Tibial nerve (tissue), 4 donors: ENCODE data around the gene CCNL1. TPM values are rescaled to one million over a fixed set of nuclear protein-coding genes. Genes with fewer than 3 reads are reported as not detected.

ENCODE experiments used
- DNase-seq, 2 donors: peaks; one replicate each; pipeline ENCODE4 v3.0.0-alpha.2; 2019; ENCODE audit warnings: low spot score in 2 of 2
- H3K27ac ChIP-seq, 4 donors: fragments of 200-600 bp; sonication (generic) in 3 of 4; one replicate each; pipeline ENCODE4 v1.5.1; 2017 to 2019; ENCODE audit warnings: mild to moderate bottlenecking in 1 of 4
- H3K27me3 ChIP-seq, 2 donors: fragments of 200-600 bp; sonication (generic) in 1 of 2; one replicate each; pipeline versions ENCODE4 v1.5.1 to v1.6.0; 2017 to 2019
- H3K36me3 ChIP-seq, 3 donors: fragments of 200-600 bp; sonication (generic); one replicate each; pipeline ENCODE4 v1.5.1; 2018 to 2019
- H3K4me1 ChIP-seq, 4 donors: fragments of 200-600 bp; sonication (generic) in 3 of 4; one replicate each; pipeline ENCODE4 v1.5.1; 2017 to 2019
- H3K4me3 ChIP-seq, 4 donors: fragments of 200-600 bp; sonication (generic) in 3 of 4; one replicate each; pipeline ENCODE4 v1.5.1; 2017 to 2019; ENCODE audit warnings: mild to moderate bottlenecking in 1 of 4, moderate library complexity in 1 of 4
- H3K9me3 ChIP-seq, 4 donors: fragments of 200-600 bp; sonication (generic) in 3 of 4; one replicate each; pipeline ENCODE4 v1.5.1; 2017 to 2019
- CTCF ChIP-seq, 5 experiments: fragments of 200-600 bp in 3 of 5; fragments of 450-650 bp in 2 of 5; sonication (generic) in 3 of 5; IDR thresholded peaks; one replicate each; pipeline ENCODE4 v1.5.1; 2016 to 2019; ENCODE audit warnings: antibody characterized with exemption in 5 of 5, mild to moderate bottlenecking in 3 of 5, moderate library complexity in 2 of 5
- EP300 ChIP-seq, 2 donors: sonication (generic); formaldehyde crosslinking; IDR thresholded peaks; one replicate each; pipeline ENCODE4 v1.6.1; 2017; ENCODE audit warnings: antibody characterized with exemption in 2 of 2, mild to moderate bottlenecking in 1 of 2
- POLR2A ChIP-seq, 2 donors: fragments of 450-650 bp; IDR thresholded peaks; one replicate each; pipeline ENCODE4 v1.6.1; 2017; ENCODE audit warnings: antibody characterized with exemption in 2 of 2, mild to moderate bottlenecking in 2 of 2, moderate library complexity in 2 of 2
- WGBS, 2 donors: methylation state at CpG; one replicate each; pipeline ENCODE4 v1.1.5; 2018; 5-methylcytosine and 5-hydroxymethylcytosine counted together
- total RNA-seq, 4 donors: library from RNA; depleted of rRNA; stranded (reverse); fragments of >200 nt; gene quantifications; one replicate each; pipeline ENCODE4 v1.1.0, GENCODE V29; 2016

CCNL1 gene
- total RNA-seq, 4 donors from 2014 or later, result 176 to 239 (median 239) TPM

- no peak overlapping the region for H3K4me3 ChIP-seq
- no peaks in the 10 kb centered on the region for H3K9me3 ChIP-seq
- no peaks in the 10 kb centered on the region for H3K36me3 ChIP-seq
- TF ChIP-seq CTCF (IDR thresholded peaks at IDR 0.05), result no peak
- TF ChIP-seq POLR2A (IDR thresholded peaks at IDR 0.05), result no peak
- no peak for TF ChIP-seq EP300 (IDR thresholded peaks at IDR 0.05)
- no peak for DNase-seq
- WGBS, 2 donors, result 96 to 100% methylated on average over 1 of the region's 1 CpG
- peaks cover 0 to 42% (median 29%) of the 10 kb centered on the region in 4 donors for H3K4me1 ChIP-seq
- peak overlapping the region in 2 of 4 donors; percentile 39 to 90 for H3K27ac ChIP-seq
- no peaks in the 10 kb centered on the region for H3K27me3 ChIP-seq
These were observed 33.6 kb downstream of the CCNL1 start for GRCh38 chr3:157126365-157126764.

GRCh38 chr3:157125101-157125500 is 34.8 kb downstream of the CCNL1 start:
- TF ChIP-seq CTCF (IDR thresholded peaks at IDR 0.05) (no peak), EP300 (IDR thresholded peaks at IDR 0.05) (no peak), POLR2A (IDR thresholded peaks at IDR 0.05) (no peak)
- peaks cover 0 to under 1% of the 10 kb centered on the region in 2 donors for H3K27me3 ChIP-seq
- no peaks in the 10 kb centered on the region for H3K36me3 ChIP-seq
- H3K27ac ChIP-seq, result peak overlapping the region in 2 of 4 donors; percentile 8 to 90
- peaks cover 0 to 35% (median 17%) of the 10 kb centered on the region in 4 donors for H3K4me1 ChIP-seq
- H3K9me3 ChIP-seq, result no peaks in the 10 kb centered on the region
- no peak overlapping the region for H3K4me3 ChIP-seq
- DNase-seq, result no peak

GRCh38 chr3:157123621-157124020 is 36.3 kb downstream of the CCNL1 start:
- Histone ChIP-seq H3K9me3 (no peaks in the 10 kb centered on the region), H3K36me3 (no peaks in the 10 kb centered on the region), H3K4me1 (peaks cover 0 to 23% (median 8%) of the 10 kb centered on the region in 4 donors), H3K27ac (no peak overlapping the region), H3K4me3 (no peak overlapping the region), H3K27me3 (peaks cover 0 to 3% of the 10 kb centered on the region in 2 donors)
- no peak for TF ChIP-seq EP300 (IDR thresholded peaks at IDR 0.05)
- TF ChIP-seq CTCF (IDR thresholded peaks at IDR 0.05), result no peak
- no peak for TF ChIP-seq POLR2A (IDR thresholded peaks at IDR 0.05)
- no peak for DNase-seq

GRCh38 chr3:157122832-157123427 is 37.0 kb downstream of the CCNL1 start:
- no peak for DNase-seq
- 77 to 79% methylated on average over 3 of the region's 3 CpGs for WGBS, 2 donors
- H3K27me3 ChIP-seq, result peaks cover 0 to 3% of the 10 kb centered on the region in 2 donors
- no peaks in the 10 kb centered on the region for H3K36me3 ChIP-seq
- H3K9me3 ChIP-seq, result no peaks in the 10 kb centered on the region
- H3K4me1 ChIP-seq, result peaks cover 0 to 16% (median 2%) of the 10 kb centered on the region in 4 donors
- TF ChIP-seq POLR2A (IDR thresholded peaks at IDR 0.05) (no peak), EP300 (IDR thresholded peaks at IDR 0.05) (no peak), CTCF (IDR thresholded peaks at IDR 0.05) (no peak)
- H3K27ac ChIP-seq, result no peak overlapping the region
- H3K4me3 ChIP-seq, result no peak overlapping the region

GRCh38 chr3:157122116-157122515 is 37.8 kb downstream of the CCNL1 start:
- no peak for DNase-seq
- Histone ChIP-seq H3K4me3 (no peak overlapping the region), H3K9me3 (no peaks in the 10 kb centered on the region), H3K4me1 (peaks cover 0 to 9% (median 0%) of the 10 kb centered on the region in 4 donors), H3K27ac (no peak overlapping the region), H3K27me3 (peaks cover 0 to 3% of the 10 kb centered on the region in 2 donors), H3K36me3 (no peaks in the 10 kb centered on the region)
- 53 to 72% methylated on average over 2 of the region's 2 CpGs for WGBS, 2 donors
- TF ChIP-seq CTCF (IDR thresholded peaks at IDR 0.05), result no peak
- no peak for TF ChIP-seq EP300 (IDR thresholded peaks at IDR 0.05)
- no peak for TF ChIP-seq POLR2A (IDR thresholded peaks at IDR 0.05)
